H9 (cell line): ENCODE results near the gene SHISAL2B. TPM values are rescaled to one million over a fixed set of nuclear protein-coding genes. Genes with fewer than 3 reads are reported as not detected.

Experiments
- DNase-seq: peaks from one replicate; pipeline ENCODE4 v3.0.0-alpha.2; 2017
- H2AFZ ChIP-seq: one replicate; pipeline ENCODE4 v1.6.1; 2013; ENCODE audit warnings: mild to moderate bottlenecking, low read length, control low read depth, moderate library complexity
- H2AK5ac ChIP-seq: 2 replicates; pipeline ENCODE4 v1.6.1; 2013; ENCODE audit warnings: low read length, control low read depth, mixed read lengths; ENCODE audit not compliant: insufficient read length
- H2BK120ac ChIP-seq: one replicate; pipeline ENCODE4 v1.6.1; 2013; ENCODE audit warnings: low read depth, mild to moderate bottlenecking, low read length, control low read depth, inconsistent platforms; ENCODE audit not compliant: poor library complexity, severe bottlenecking
- H2BK12ac ChIP-seq: 2 replicates; pipeline ENCODE4 v1.6.1; 2013; ENCODE audit warnings: low read length, control low read depth, mixed read lengths, low read depth; ENCODE audit not compliant: insufficient read length
- H2BK15ac ChIP-seq: 2 replicates; pipeline ENCODE4 v1.6.1; 2013; ENCODE audit warnings: low read depth, low read length, control low read depth
- H2BK20ac ChIP-seq: one replicate; pipeline ENCODE4 v1.6.1; 2013; ENCODE audit warnings: low read depth, mild to moderate bottlenecking, low read length, control low read depth, inconsistent platforms; ENCODE audit not compliant: poor library complexity, severe bottlenecking
- H2BK5ac ChIP-seq: 2 replicates; pipeline ENCODE4 v1.6.1; 2013; ENCODE audit warnings: low read length, control low read depth, mixed read lengths; ENCODE audit not compliant: insufficient read length
- H3K14ac ChIP-seq: 2 replicates; pipeline ENCODE4 v1.6.1; 2013; ENCODE audit warnings: low read length, control low read depth; ENCODE audit not compliant: insufficient read depth
- H3K18ac ChIP-seq: 2 replicates; pipeline ENCODE4 v1.6.1; 2013; ENCODE audit warnings: low read depth, mild to moderate bottlenecking, mixed read lengths, low read length, control low read depth; ENCODE audit not compliant: insufficient read length
- H3K23ac ChIP-seq: 2 replicates; pipeline ENCODE4 v1.6.1; 2013; ENCODE audit warnings: low read length, control low read depth, mixed read lengths, low read depth; ENCODE audit not compliant: insufficient read length
- H3K23me2 ChIP-seq: 2 replicates; pipeline ENCODE4 v1.6.1; 2013; ENCODE audit warnings: low read depth, mild to moderate bottlenecking, mixed read lengths, low read length, control low read depth; ENCODE audit not compliant: insufficient read length, poor library complexity, severe bottlenecking
- H3K27ac ChIP-seq: 2 replicates; pipeline ENCODE4 v1.5.1; 2013; ENCODE audit warnings: low read length, control low read depth, mixed read lengths, low read depth; ENCODE audit not compliant: insufficient read length
- H3K27me3 ChIP-seq: 2 replicates; pipeline ENCODE4 v1.6.1; 2013; ENCODE audit warnings: low read length, control low read depth, inconsistent platforms; ENCODE audit not compliant: insufficient read depth
- H3K4ac ChIP-seq: 2 replicates; pipeline ENCODE4 v1.6.1; 2013; ENCODE audit warnings: low read depth, mild to moderate bottlenecking, control low read depth, inconsistent platforms, low read length, moderate library complexity
- H3K4me1 ChIP-seq: 2 replicates; pipeline ENCODE4 v1.6.1; 2013; ENCODE audit warnings: low read length, control low read depth, inconsistent platforms; ENCODE audit not compliant: insufficient read depth
- H3K4me2 ChIP-seq: 2 replicates; pipeline ENCODE4 v1.6.1; 2013; ENCODE audit warnings: low read length, control low read depth, mixed read lengths; ENCODE audit not compliant: insufficient read length, insufficient read depth
- H3K56ac ChIP-seq: 2 replicates; pipeline ENCODE4 v1.6.1; 2013; ENCODE audit warnings: low read depth, mild to moderate bottlenecking, mixed read lengths, low read length, control low read depth; ENCODE audit not compliant: insufficient read length
- H3K79me1 ChIP-seq: 2 replicates; pipeline ENCODE4 v1.6.1; 2013; ENCODE audit warnings: low read depth, mild to moderate bottlenecking, moderate library complexity, low read length, control low read depth, inconsistent platforms; ENCODE audit not compliant: insufficient read depth, poor library complexity, severe bottlenecking
- H3K79me2 ChIP-seq: 2 replicates; pipeline ENCODE4 v1.6.1; 2013; ENCODE audit warnings: low read length, control low read depth, inconsistent platforms; ENCODE audit not compliant: insufficient read depth
- H3K9ac ChIP-seq: 2 replicates; pipeline ENCODE4 v1.6.1; 2013; ENCODE audit warnings: low read length, control low read depth, mixed read lengths; ENCODE audit not compliant: insufficient read length; ENCODE audit errors: extremely low read depth
- H3K9me3 ChIP-seq: one replicate; pipeline ENCODE4 v1.6.1; 2013; ENCODE audit warnings: low read depth, low read length, inconsistent platforms; ENCODE audit not compliant: control insufficient read depth
- H3T11ph ChIP-seq: one replicate; pipeline ENCODE4 v1.6.1; 2013; ENCODE audit warnings: mild to moderate bottlenecking, low read length, control low read depth, inconsistent platforms
- H4K20me1 ChIP-seq: one replicate; pipeline ENCODE4 v1.6.1; 2013; ENCODE audit not compliant: control insufficient read depth, insufficient read length, insufficient read depth
- H4K5ac ChIP-seq: 2 replicates; pipeline ENCODE4 v1.6.1; 2013; ENCODE audit warnings: low read depth, mild to moderate bottlenecking, mixed read lengths, low read length, control low read depth; ENCODE audit not compliant: insufficient read length
- H4K8ac ChIP-seq: replicated peaks from 2 replicates; pipeline ENCODE4 v1.6.1; 2013; ENCODE audit warnings: low read length, control low read depth, mixed read lengths, low read depth; ENCODE audit not compliant: insufficient read length
- H4K91ac ChIP-seq: 2 replicates; pipeline ENCODE4 v1.6.1; 2013; ENCODE audit warnings: low read depth, mild to moderate bottlenecking, moderate library complexity, mixed read lengths, low read length, control low read depth; ENCODE audit not compliant: insufficient read length
- H3K27ac Mint-ChIP-seq, 3 experiments: 2 replicates in 2 of 3; 3 replicates in 1 of 3; pipeline ENCODE4 v1.8.0; 2020 to 2021; ENCODE audit warnings: mixed read lengths in 3 of 3, mild to moderate bottlenecking in 1 of 3, moderate library complexity in 1 of 3
- H3K27me3 Mint-ChIP-seq: 2 replicates; pipeline ENCODE4 v1.8.0; 2021; ENCODE audit warnings: low read depth, mild to moderate bottlenecking, moderate library complexity, mixed read lengths
- H3K36me3 Mint-ChIP-seq, 3 experiments: 2 replicates in 2 of 3; 3 replicates in 1 of 3; pipeline ENCODE4 v1.8.0; 2020 to 2021; ENCODE audit warnings: low read depth in 3 of 3, mixed read lengths in 3 of 3; ENCODE audit not compliant: insufficient read depth in 1 of 3
- H3K4me1 Mint-ChIP-seq, 2 experiments: 2 replicates each; pipeline ENCODE4 v1.8.0; 2020; ENCODE audit warnings: mixed read lengths in 2 of 2
- H3K4me3 Mint-ChIP-seq, 2 experiments: 2 replicates in 1 of 2; 3 replicates in 1 of 2; pipeline ENCODE4 v1.8.0; 2020 to 2021; ENCODE audit warnings: mild to moderate bottlenecking in 2 of 2, mixed read lengths in 2 of 2, moderate library complexity in 1 of 2
- H3K9me3 Mint-ChIP-seq, 2 experiments: 2 replicates in 1 of 2; 3 replicates in 1 of 2; pipeline ENCODE4 v1.8.0; 2020; ENCODE audit warnings: mild to moderate bottlenecking in 2 of 2, mixed read lengths in 2 of 2, moderate library complexity in 1 of 2
- WGBS: extraction: QIAGEN DNeasy Blood & Tissue Kit; methylation state at CpG from one replicate; pipeline ENCODE4 v1.1.7; 2013; ENCODE audit warnings: missing lambda C conversion rate, low lambda C conversion rate, mixed read lengths; ENCODE audit not compliant: insufficient read length; ENCODE audit errors: extremely low coverage; 5-methylcytosine and 5-hydroxymethylcytosine counted together
- total RNA-seq: library from RNA; stranded (reverse); gene quantifications from 2 replicates; pipeline ENCODE4 v1.2.1, GENCODE V29; 2021
- TF ChIP-seq, protein P1 (sequence below): fragments of 200-600 bp; sonication (generic); conservative IDR thresholded peaks from 3 replicates; pipeline ENCODE4 v1.8.0; 2021; ENCODE audit warnings: antibody characterized with exemption, mild to moderate bottlenecking

The SHISAL2B gene
- total RNA-seq, 1 experiment from 2014 or later, result 5.0 TPM

DNA sequence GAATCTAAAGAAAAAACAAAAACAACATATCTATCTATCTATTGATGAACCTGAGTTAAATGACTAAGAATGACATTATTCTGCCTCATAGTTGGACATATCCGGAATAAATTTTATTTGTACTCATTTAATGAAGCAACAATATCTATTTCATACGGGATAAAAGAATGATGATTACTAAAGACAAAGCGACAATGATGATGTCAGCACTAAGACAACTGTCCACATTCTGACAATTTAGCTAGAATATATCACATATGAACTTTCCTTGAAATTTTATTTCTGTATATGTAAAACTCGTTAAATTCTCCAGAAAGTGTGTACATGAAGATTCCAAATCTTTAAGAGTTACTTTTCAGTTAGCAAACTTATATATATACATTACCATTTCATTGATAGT, 23.2 kb upstream of the SHISAL2B start:
- H2BK12ac ChIP-seq, result no peak overlapping the region
- no peaks in the 10 kb centered on the region for H3K79me2 ChIP-seq
- H2BK5ac ChIP-seq, result no peak overlapping the region
- no CpG with 5 or more reads among the region's 4 CpGs for WGBS
- no peak overlapping the region for H3K9ac ChIP-seq
- no peak overlapping the region for H2BK120ac ChIP-seq
- H3K23ac ChIP-seq, result no peak overlapping the region
- H3K56ac ChIP-seq, result no peak overlapping the region
- no peak overlapping the region for H3K14ac ChIP-seq
- H3K79me1 ChIP-seq, result no peaks in the 10 kb centered on the region
- no peaks in the 10 kb centered on the region for H3K23me2 ChIP-seq
- no peak overlapping the region for H4K5ac ChIP-seq
- H3K27me3 Mint-ChIP-seq, result no peaks in the 10 kb centered on the region
- no peak overlapping the region for H2AFZ ChIP-seq
- TF ChIP-seq, protein P1, sequence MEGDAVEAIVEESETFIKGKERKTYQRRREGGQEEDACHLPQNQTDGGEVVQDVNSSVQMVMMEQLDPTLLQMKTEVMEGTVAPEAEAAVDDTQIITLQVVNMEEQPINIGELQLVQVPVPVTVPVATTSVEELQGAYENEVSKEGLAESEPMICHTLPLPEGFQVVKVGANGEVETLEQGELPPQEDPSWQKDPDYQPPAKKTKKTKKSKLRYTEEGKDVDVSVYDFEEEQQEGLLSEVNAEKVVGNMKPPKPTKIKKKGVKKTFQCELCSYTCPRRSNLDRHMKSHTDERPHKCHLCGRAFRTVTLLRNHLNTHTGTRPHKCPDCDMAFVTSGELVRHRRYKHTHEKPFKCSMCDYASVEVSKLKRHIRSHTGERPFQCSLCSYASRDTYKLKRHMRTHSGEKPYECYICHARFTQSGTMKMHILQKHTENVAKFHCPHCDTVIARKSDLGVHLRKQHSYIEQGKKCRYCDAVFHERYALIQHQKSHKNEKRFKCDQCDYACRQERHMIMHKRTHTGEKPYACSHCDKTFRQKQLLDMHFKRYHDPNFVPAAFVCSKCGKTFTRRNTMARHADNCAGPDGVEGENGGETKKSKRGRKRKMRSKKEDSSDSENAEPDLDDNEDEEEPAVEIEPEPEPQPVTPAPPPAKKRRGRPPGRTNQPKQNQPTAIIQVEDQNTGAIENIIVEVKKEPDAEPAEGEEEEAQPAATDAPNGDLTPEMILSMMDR, result no peak
- no peaks in the 10 kb centered on the region for H4K20me1 ChIP-seq
- H4K91ac ChIP-seq, result no peak overlapping the region
- no peak overlapping the region for H3K4me3 Mint-ChIP-seq
- no peak overlapping the region for H3K27ac Mint-ChIP-seq
- H3K27me3 ChIP-seq, result no peaks in the 10 kb centered on the region
- H3K27ac ChIP-seq, result no peak overlapping the region
- no peak overlapping the region for H2AK5ac ChIP-seq
- no peak overlapping the region for H3K18ac ChIP-seq
- H3K9me3 Mint-ChIP-seq, result no peaks in the 10 kb centered on the region
- H3K36me3 Mint-ChIP-seq, result no peaks in the 10 kb centered on the region
- H2BK20ac ChIP-seq, result no peak overlapping the region
- no peak overlapping the region for H4K8ac ChIP-seq
- H3K4ac ChIP-seq, result no peak overlapping the region
- H3K4me1 Mint-ChIP-seq, result peaks cover 5 to 16% of the 10 kb centered on the region in 2 experiments
- H3K4me2 ChIP-seq, result no peak overlapping the region
- DNase-seq, result no peak
- no peaks in the 10 kb centered on the region; the same call in 1 of the 2 replicates for H3K4me1 ChIP-seq
- H3K9me3 ChIP-seq, result no peaks in the 10 kb centered on the region
- H2BK15ac ChIP-seq, result no peak overlapping the region
- H3T11ph ChIP-seq, result no peak overlapping the region
